HepG2 (cell line): ENCODE data around the gene BICDL2. TPM values are rescaled to one million over a fixed set of nuclear protein-coding genes. Genes with fewer than 3 reads are reported as not detected.

Experiments used
- ATAC-seq: fragments of 200-7000 bp; cut with Tn5 transposase; 3 replicates; pipeline ENCODE4 v1.9.1; 2020; ENCODE audit warnings: mild to moderate bottlenecking, moderate library complexity
- BruUV-seq: library from RNA; stranded (reverse); fragments of 400-500 nt; replicated peaks from 2 replicates; lab custom pipeline; 2021; lab: Mats Ljungman, UMichigan
- CTCF ChIA-PET: fragments of 300-600 bp; formaldehyde crosslinking; extraction: SDS; loops from one replicate; lab custom pipeline; 2021; ENCODE audit warnings: low total read pairs, inconsistent platforms, low intra/inter-chr PET ratio; lab: Yijun Ruan, JAX
- POLR2A ChIA-PET: fragments of 350-600 bp; sonication (Branson Sonifier 250); formaldehyde crosslinking; loops from one replicate; lab custom pipeline; 2020; ENCODE audit warnings: antibody characterized with exemption, inconsistent platforms; lab: Yijun Ruan, JAX
- DNase-seq: peaks from one replicate; pipeline ENCODE4 v3.0.0-alpha.2; 2015; ENCODE audit warnings: low spot score
- FAIRE-seq: peaks from 3 replicates; lab custom pipeline; 2011; peaks lifted over from hg19 to GRCh38; lab: Jason Lieb, UNC
- H2AFZ ChIP-seq: one replicate; pipeline ENCODE4 v1.6.1; 2011; ENCODE audit warnings: low read length, inconsistent platforms
- H3K27ac ChIP-seq: fragments of 300-600 bp; 3 replicates; pipeline ENCODE4 v1.8.0; 2011; ENCODE audit warnings: mixed run types, mild to moderate bottlenecking, mixed read lengths, low read length, inconsistent platforms; ENCODE audit not compliant: insufficient read depth; ENCODE audit errors: extremely low read length
- H3K27me3 ChIP-seq, 2 experiments: fragments of 200-600 bp in 1 of 2; 2 replicates in 1 of 2; 3 replicates in 1 of 2; pipeline versions ENCODE4 v1.6.0 to v1.8.0; 2011; ENCODE audit warnings: low read length in 2 of 2, mild to moderate bottlenecking in 2 of 2, moderate library complexity in 2 of 2, inconsistent platforms in 1 of 2; ENCODE audit not compliant: insufficient read depth in 2 of 2, control insufficient read depth in 1 of 2
- H3K36me3 ChIP-seq, 2 experiments: fragments of 200-600 bp in 1 of 2; replicated peaks in 1 of 2; 2 replicates in 1 of 2; 3 replicates in 1 of 2; pipeline versions ENCODE4 v1.5.1 to v1.8.0; 2011; ENCODE audit warnings: low read length in 2 of 2, inconsistent platforms in 1 of 2; ENCODE audit not compliant: insufficient read depth in 2 of 2, control insufficient read depth in 1 of 2
- H3K4me1 ChIP-seq: 2 replicates; pipeline ENCODE4 v1.5.1; 2012; ENCODE audit warnings: low read length, inconsistent platforms; ENCODE audit not compliant: insufficient read depth
- H3K4me2 ChIP-seq: 2 replicates; pipeline ENCODE4 v1.6.0; 2011; ENCODE audit warnings: low read depth, low read length, inconsistent platforms
- H3K4me3 ChIP-seq, 3 experiments: fragments of 200-600 bp in 1 of 3; sonication (generic), shearing (Covaris generic) in 1 of 3; replicated peaks in 1 of 3; 2 replicates each; pipeline ENCODE4 v1.5.1; 2011 to 2016; ENCODE audit warnings: low read length in 3 of 3, inconsistent platforms in 2 of 3, low read depth in 2 of 3, mild to moderate bottlenecking in 2 of 3, control low read depth in 1 of 3, mixed read lengths in 1 of 3; ENCODE audit not compliant: insufficient read depth in 1 of 3
- H3K79me2 ChIP-seq: one replicate; pipeline ENCODE4 v1.6.1; 2011; ENCODE audit warnings: low read length, inconsistent platforms; ENCODE audit not compliant: insufficient read depth
- H3K9ac ChIP-seq: 2 replicates; pipeline ENCODE4 v1.6.0; 2011; ENCODE audit warnings: mild to moderate bottlenecking, low read depth, low read length, inconsistent platforms; ENCODE audit not compliant: insufficient read depth
- H3K9me3 ChIP-seq: 2 replicates; pipeline ENCODE4 v1.5.1; 2012; ENCODE audit warnings: mild to moderate bottlenecking, low read length
- H4K20me1 ChIP-seq: 2 replicates; pipeline ENCODE4 v1.6.0; 2011; ENCODE audit warnings: inconsistent platforms, mild to moderate bottlenecking, low read length, moderate library complexity; ENCODE audit not compliant: insufficient read depth
- ATF3 ChIP-seq: sonication (generic); formaldehyde crosslinking; IDR thresholded peaks from 2 replicates; pipeline ENCODE4 v1.4.0; 2020; ENCODE audit warnings: missing genetic modification reagents
- CCDC6 ChIP-seq: sonication (generic); formaldehyde crosslinking; IDR thresholded peaks from 2 replicates; pipeline ENCODE4 v1.8.1; 2022; ENCODE audit warnings: mild to moderate bottlenecking, missing genetic modification reagents, moderate library complexity
- HNRNPL ChIP-seq: fragments of 200-400 bp; formaldehyde crosslinking; IDR thresholded peaks from 2 replicates; pipeline ENCODE4 v1.6.1; 2017; ENCODE audit warnings: mild to moderate bottlenecking, low read depth, low read length
- IRF1 ChIP-seq: sonication (generic); formaldehyde crosslinking; IDR thresholded peaks from 2 replicates; pipeline ENCODE4 v1.4.0; 2020; ENCODE audit warnings: low read depth, mild to moderate bottlenecking, missing genetic modification reagents
- JARID2 ChIP-seq: sonication (generic); formaldehyde crosslinking; IDR thresholded peaks from 2 replicates; pipeline ENCODE4 v1.8.1; 2023; ENCODE audit warnings: missing genetic modification reagents, inconsistent platforms; ENCODE audit not compliant: insufficient replicate concordance
- RAD21 ChIP-seq: fragments of 450-650 bp; formaldehyde crosslinking; IDR thresholded peaks from 2 replicates; pipeline ENCODE4 v1.5.0; 2020; ENCODE audit warnings: mild to moderate bottlenecking
- ZGPAT ChIP-seq: IDR thresholded peaks from 2 replicates; pipeline ENCODE4 v1.6.1; 2016; ENCODE audit warnings: mild to moderate bottlenecking
- ZMAT5 ChIP-seq: sonication (generic); formaldehyde crosslinking; IDR thresholded peaks from 2 replicates; pipeline ENCODE4 v1.5.0; 2020; ENCODE audit warnings: mild to moderate bottlenecking, low read depth, missing genetic modification reagents, borderline replicate concordance
- ZNF687 ChIP-seq: sonication (generic); formaldehyde crosslinking; IDR thresholded peaks from 2 replicates; pipeline ENCODE4 v1.5.1; 2020; ENCODE audit warnings: mild to moderate bottlenecking, missing genetic modification reagents, moderate library complexity
- ZNF768 ChIP-seq: sonication (generic); formaldehyde crosslinking; IDR thresholded peaks from 2 replicates; pipeline ENCODE4 v1.4.0; 2020; ENCODE audit warnings: missing genetic modification reagents
- WGBS: methylation state at CpG from one replicate; pipeline ENCODE4 v1.1.6; 2017; ENCODE audit warnings: low lambda C conversion rate; 5-methylcytosine and 5-hydroxymethylcytosine counted together
- in situ Hi-C: cut with HindIII; loops from 2 replicates; pipeline ENCODE4 v1.10.0; 2017; ENCODE audit warnings: low pct_unique_long_range_greater_than_20kb; ENCODE audit not compliant: extremely low pct_ligation_motif_present
- intact Hi-C: fragments of 100-400 bp; cut with micrococcal nuclease; formaldehyde crosslinking; loops from one replicate; pipeline ENCODE4 v1.10.0; 2022; ENCODE audit not compliant: unreplicated experiment
- polyA plus RNA-seq, 8 experiments: library from polyadenylated mRNA; depleted of rRNA in 3 of 8; stranded (reverse) in 7 of 8; unstranded in 1 of 8; fragments of >200 nt; fragmentation: Illumina TruSeq in 4 of 8; extraction: Trizol in 4 of 8; gene quantifications; 2 replicates each; pipeline versions ENCODE4 v1.2.1 to v1.2.3, GENCODE V29; 2011 to 2016; ENCODE audit warnings: low read depth in 4 of 8, missing spikeins in 1 of 8, mixed read lengths in 1 of 8; ENCODE audit not compliant: insufficient read depth in 1 of 8
- total RNA-seq, 5 experiments: library from RNA; depleted of rRNA; stranded (reverse); fragments of >200 nt; fragmentation: Illumina TruSeq; extraction: Trizol; gene quantifications; 2 replicates each; pipeline ENCODE4 v1.2.3, GENCODE V29; 2016; ENCODE audit warnings: low read depth in 1 of 5

BICDL2 gene
- total and polyA plus RNA-seq, 2 of the 13 experiments (the other 11 are each of a cell fraction or from before 2014, with no cell fraction given), result 0.12 TPM; not detected in 1

GRCh38 chr16:2985893-2986355, 50.8 kb downstream of the BICDL2 start (continued):
- TF ChIP-seq ZNF687 (CRISPR knock-in tag) (0 out of 2 replicates have a peak, but pooled peaks have one; percentile 1), HNRNPL (0 out of 2 replicates have a peak, but pooled peaks have one; percentile 45), JARID2 (no peak), CCDC6 (no peak)

GRCh38 chr16:2985462-2985861, 51.3 kb downstream of the BICDL2 start:
- ChIA-PET POLR2A (no interaction called here), CTCF (no interaction called here)
- H3K4me3 ChIP-seq, result no peak overlapping the region
- H3K4me2 ChIP-seq, result no peak overlapping the region
- H4K20me1 ChIP-seq, result no peaks in the 10 kb centered on the region
- no peaks in the 10 kb centered on the region for H3K79me2 ChIP-seq
- in situ Hi-C loops (no loop called here), intact Hi-C loops (no loop called here)
- FAIRE-seq (no peak), ATAC-seq (no peak), DNase-seq (no peak)
- no peaks in the 10 kb centered on the region for H3K9me3 ChIP-seq
- BruUV-seq, result no TSS peak
- H3K27ac ChIP-seq, result no peak overlapping the region
- no peak overlapping the region for H3K9ac ChIP-seq
- no peaks in the 10 kb centered on the region for H3K36me3 ChIP-seq
- peaks cover 19 to 52% of the 10 kb centered on the region in 2 experiments for H3K27me3 ChIP-seq
- WGBS, result no CpG with 5 or more reads among the region's 9 CpGs
- no peak overlapping the region for H2AFZ ChIP-seq
- TF ChIP-seq ZMAT5 (no peak), IRF1 (CRISPR knock-in tag) (no peak), ZNF768 (CRISPR knock-in tag) (peak; percentile 19; the same call in 1 of the 2 replicates), ZGPAT (CRISPR knock-in tag) (no peak), RAD21 (CRISPR knock-in tag) (no peak), ATF3 (CRISPR knock-in tag) (no peak)
- peaks cover 26% of the 10 kb centered on the region for H3K4me1 ChIP-seq
